Adrenal gland (tissue), 5 donors: ENCODE results near the gene NAP1L1.

Experiments
- CTCF ChIP-seq, 6 experiments: fragments of 450-650 bp in 4 of 6; fragments of 200-600 bp in 2 of 6; sonication (generic) in 1 of 6; IDR thresholded peaks; 1 replicate in 5 of 6; 2 replicates in 1 of 6; pipeline versions ENCODE4 v1.5.1 to v1.8.0; 2016 to 2021; ENCODE audit warnings: antibody characterized with exemption in 6 of 6, mild to moderate bottlenecking in 2 of 6, moderate library complexity in 1 of 6
- POLR2A ChIP-seq, 2 donors: fragments of 450-650 bp; IDR thresholded peaks; one replicate each; pipeline ENCODE4 v1.6.1; 2017; ENCODE audit warnings: antibody characterized with exemption in 2 of 2, mild to moderate bottlenecking in 2 of 2, moderate library complexity in 1 of 2
- donor health status: DM: no; HTN: no; CAD: no.

- TF ChIP-seq CTCF (IDR thresholded peaks at IDR 0.05) (no peak), POLR2A (IDR thresholded peaks at IDR 0.05) (no peak)
Observed at GRCh38 chr12:76094754-76095153, 10.3 kb upstream of the NAP1L1 start.
